HG03460 (cell line): ENCODE measurements around the gene GPR25.

Experiments
- ATAC-seq: cut with Tn5 transposase; IDR thresholded peaks from one replicate; pipeline ENCODE4 v1.9.1; 2021; ENCODE audit not compliant: unreplicated experiment

Gene GPR25

GRCh38 chr1:200872446-200873115 is at the start of gene GPR25:
TSS of gene GPR25 (plus strand) at chr1:200872981. CDS start at chr1:200873038, 57 bp downstream.
- ATAC-seq = no peak

- ATAC-seq = no peak
Observed at GRCh38 chr1:200831091-200831490, 41.7 kb upstream of the GPR25 start.

GRCh38 chr1:200834383-200834782 is 38.4 kb upstream of the GPR25 start:
- ATAC-seq = no peak

- no peak for ATAC-seq
Observed at GRCh38 chr1:200836213-200836612, 36.6 kb upstream of the GPR25 start.

- no peak for ATAC-seq
Observed at GRCh38 chr1:200837931-200838571, 34.7 kb upstream of the GPR25 start.

GRCh38 chr1:200838676-200839445 is 33.9 kb upstream of the GPR25 start:
- no peak for ATAC-seq

- ATAC-seq = no peak
Observed at GRCh38 chr1:200845360-200845759, 27.4 kb upstream of the GPR25 start.

- ATAC-seq = no peak
Observed at GRCh38 chr1:200846398-200846797, 26.4 kb upstream of the GPR25 start.

- ATAC-seq = no peak
Observed at GRCh38 chr1:200849430-200849829, 23.4 kb upstream of the GPR25 start.

- no peak for ATAC-seq
Observed at GRCh38 chr1:200850554-200850953, 22.2 kb upstream of the GPR25 start.

GRCh38 chr1:200856716-200857357 is 15.9 kb upstream of the GPR25 start:
- no peak for ATAC-seq

- no peak for ATAC-seq
Observed at GRCh38 chr1:200857804-200858203, 15.0 kb upstream of the GPR25 start.

- ATAC-seq = no peak
Observed at GRCh38 chr1:200861937-200862647, 10.7 kb upstream of the GPR25 start.

GRCh38 chr1:200862713-200863415 is 9.9 kb upstream of the GPR25 start:
- ATAC-seq = no peak

- no peak for ATAC-seq
Observed at GRCh38 chr1:200866116-200866515, 6.7 kb upstream of the GPR25 start.

GRCh38 chr1:200866521-200866920 is 6.3 kb upstream of the GPR25 start:
- peak; percentile 76 for ATAC-seq

- ATAC-seq = no peak
Observed at GRCh38 chr1:200867018-200867811, 5.6 kb upstream of the GPR25 start.

GRCh38 chr1:200869376-200869752 is 3.4 kb upstream of the GPR25 start:
- no peak for ATAC-seq

- ATAC-seq = peak; percentile 46
Observed at GRCh38 chr1:200869753-200870391, 2.9 kb upstream of the GPR25 start.
